ENCODE measurements around the gene BRSK2. TPM values are rescaled to one million over a fixed set of nuclear protein-coding genes. Genes with fewer than 3 reads are reported as not detected.

BRSK2 gene
- total RNA-seq, 1 donor from 2014 or later: 4.0 TPM

DNA sequence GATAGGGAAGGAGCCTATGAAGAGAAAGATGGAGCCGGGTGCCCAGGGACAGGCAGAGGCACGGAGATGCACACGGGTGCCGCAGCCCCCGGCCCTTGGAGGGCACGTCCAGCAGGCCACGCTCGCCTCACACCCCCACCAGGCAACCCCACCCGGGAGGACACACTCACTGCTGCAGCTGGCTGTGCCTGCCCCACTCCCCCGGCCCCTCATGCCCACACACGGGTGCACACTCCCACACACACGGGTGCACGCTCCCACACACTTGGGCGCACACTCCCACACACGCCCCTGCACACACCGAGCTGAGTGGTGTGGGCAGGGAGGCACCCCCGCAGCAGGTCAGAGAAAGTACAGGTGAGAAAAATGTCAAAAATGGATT is 95.8 kb downstream of the BRSK2 start:
- H3K4me1 Mint-ChIP-seq (ENCODE audit: unreplicated experiment): peaks cover 9% of the 10 kb centered on the region
- H3K27ac Mint-ChIP-seq (ENCODE audit: unreplicated experiment): no peak overlapping the region
- TF ChIP-seq, protein P1, sequence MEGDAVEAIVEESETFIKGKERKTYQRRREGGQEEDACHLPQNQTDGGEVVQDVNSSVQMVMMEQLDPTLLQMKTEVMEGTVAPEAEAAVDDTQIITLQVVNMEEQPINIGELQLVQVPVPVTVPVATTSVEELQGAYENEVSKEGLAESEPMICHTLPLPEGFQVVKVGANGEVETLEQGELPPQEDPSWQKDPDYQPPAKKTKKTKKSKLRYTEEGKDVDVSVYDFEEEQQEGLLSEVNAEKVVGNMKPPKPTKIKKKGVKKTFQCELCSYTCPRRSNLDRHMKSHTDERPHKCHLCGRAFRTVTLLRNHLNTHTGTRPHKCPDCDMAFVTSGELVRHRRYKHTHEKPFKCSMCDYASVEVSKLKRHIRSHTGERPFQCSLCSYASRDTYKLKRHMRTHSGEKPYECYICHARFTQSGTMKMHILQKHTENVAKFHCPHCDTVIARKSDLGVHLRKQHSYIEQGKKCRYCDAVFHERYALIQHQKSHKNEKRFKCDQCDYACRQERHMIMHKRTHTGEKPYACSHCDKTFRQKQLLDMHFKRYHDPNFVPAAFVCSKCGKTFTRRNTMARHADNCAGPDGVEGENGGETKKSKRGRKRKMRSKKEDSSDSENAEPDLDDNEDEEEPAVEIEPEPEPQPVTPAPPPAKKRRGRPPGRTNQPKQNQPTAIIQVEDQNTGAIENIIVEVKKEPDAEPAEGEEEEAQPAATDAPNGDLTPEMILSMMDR (IDR thresholded peaks at IDR 0.05; ENCODE audit: unreplicated experiment): no peak
- DNase-seq (ENCODE audit: low spot score): no peak
- H3K4me3 Mint-ChIP-seq (ENCODE audit: unreplicated experiment): peak overlapping the region; percentile 3
- H3K27me3 Mint-ChIP-seq (ENCODE audit: unreplicated experiment): peaks cover 8% of the 10 kb centered on the region
- H3K36me3 Mint-ChIP-seq (ENCODE audit: low read depth, unreplicated experiment): peaks cover 3% of the 10 kb centered on the region
- no peaks in the 10 kb centered on the region for H3K9me3 Mint-ChIP-seq (ENCODE audit: unreplicated experiment)

DNA sequence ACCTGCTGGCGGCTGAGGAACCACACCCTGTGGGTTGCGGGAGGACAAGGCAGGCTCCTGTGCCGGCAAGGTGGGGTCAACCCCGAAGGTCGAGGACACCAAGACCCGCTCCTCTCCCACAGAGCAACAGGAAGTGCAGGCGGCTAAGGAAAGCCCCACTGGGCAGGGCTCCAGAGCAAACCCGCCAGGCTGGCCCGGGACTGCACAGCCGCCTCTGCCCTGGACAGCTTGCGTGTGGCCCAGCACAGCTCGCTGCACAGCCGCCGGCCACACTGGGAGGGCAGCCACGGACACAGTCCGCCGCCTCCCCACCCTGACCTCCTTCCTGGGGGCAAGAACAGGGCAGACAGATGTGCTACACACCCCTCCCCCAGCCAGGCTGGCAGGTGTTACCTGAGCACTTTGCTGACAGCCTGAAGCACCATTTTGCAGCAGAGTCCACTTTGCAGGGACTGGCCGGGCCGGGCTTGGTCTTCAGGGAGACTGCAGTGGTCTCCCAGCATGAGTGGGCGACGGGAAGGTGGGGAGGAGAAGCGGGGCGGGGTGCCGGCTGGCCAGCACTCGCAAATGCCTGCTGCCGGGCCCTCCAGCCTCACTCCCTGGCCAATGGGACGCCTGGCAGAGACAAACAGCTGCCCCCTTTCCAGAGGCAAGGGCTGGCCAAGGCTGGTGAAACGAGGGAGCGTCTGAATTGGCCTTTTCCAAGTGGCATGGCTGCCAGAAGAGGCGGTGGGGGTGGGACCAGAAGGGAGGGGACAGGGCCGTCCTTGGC is 96.5 kb downstream of the BRSK2 start, which contains the start of gene MOB2:
MOB2 (minus strand) TSS at position 726 of the 772 bp plus-strand sequence; CDS start at position 503, 223 bp downstream.
- Mint-ChIP-seq H3K27me3 (ENCODE audit: unreplicated experiment) (peaks cover 8% of the 10 kb centered on the region), H3K4me3 (ENCODE audit: unreplicated experiment) (no peak within 1 kb of the TSS), H3K9me3 (ENCODE audit: unreplicated experiment) (no peaks in the 10 kb centered on the region), H3K4me1 (ENCODE audit: unreplicated experiment) (peaks cover 9% of the 10 kb centered on the region), H3K36me3 (ENCODE audit: low read depth, unreplicated experiment) (peaks cover 3% of the 10 kb centered on the region), H3K27ac (ENCODE audit: unreplicated experiment) (no peak within 1 kb of the TSS)
- TF ChIP-seq, protein P1 (IDR thresholded peaks at IDR 0.05; ENCODE audit: unreplicated experiment): no peak
- DNase-seq (ENCODE audit: low spot score): no peak

DNA sequence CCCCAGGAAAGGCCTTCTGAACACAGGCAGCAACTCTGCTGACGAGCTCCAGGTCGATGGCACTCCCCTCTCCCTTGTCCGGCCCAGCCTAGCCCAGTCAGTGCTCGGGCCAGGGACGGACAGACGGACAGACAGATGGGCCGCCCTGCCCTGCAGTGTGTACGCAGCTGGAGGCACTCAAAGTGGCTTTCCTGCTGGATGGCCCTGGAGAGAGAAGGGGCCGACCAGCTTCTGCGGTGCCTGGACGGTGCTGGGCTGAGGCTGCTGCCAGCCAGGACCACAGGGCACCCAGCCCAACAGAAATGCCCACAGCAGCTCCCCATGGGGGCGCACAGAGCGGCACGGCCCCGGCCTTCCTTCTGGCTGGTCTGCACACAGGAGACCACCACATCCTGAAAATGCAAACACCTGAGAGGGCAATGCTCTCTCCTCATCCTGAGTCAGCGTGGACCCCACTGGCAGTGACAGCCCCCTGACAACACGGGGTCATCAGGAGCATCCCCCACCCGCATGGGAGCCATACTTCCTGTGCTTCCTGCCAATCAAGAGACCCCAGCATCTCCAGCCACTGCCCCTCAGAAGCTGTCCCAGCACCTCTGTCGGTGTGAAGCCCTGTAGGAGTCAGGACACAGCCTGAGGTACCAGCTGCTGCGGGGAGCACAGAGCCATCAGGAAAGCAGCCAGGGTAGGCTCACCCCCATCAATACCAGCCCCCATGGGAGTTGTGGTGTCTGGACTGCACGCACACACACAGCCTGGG is 97.5 kb downstream of the BRSK2 start:
- H3K36me3 Mint-ChIP-seq (ENCODE audit: low read depth, unreplicated experiment): peaks cover 3% of the 10 kb centered on the region
- H3K27ac Mint-ChIP-seq (ENCODE audit: unreplicated experiment): no peak overlapping the region
- no peaks in the 10 kb centered on the region for H3K9me3 Mint-ChIP-seq (ENCODE audit: unreplicated experiment)
- DNase-seq (ENCODE audit: low spot score): no peak
- TF ChIP-seq, protein P1 (IDR thresholded peaks at IDR 0.05; ENCODE audit: unreplicated experiment): no peak
- H3K4me3 Mint-ChIP-seq (ENCODE audit: unreplicated experiment): no peak overlapping the region
- H3K4me1 Mint-ChIP-seq (ENCODE audit: unreplicated experiment): peaks cover 9% of the 10 kb centered on the region
- peaks cover 8% of the 10 kb centered on the region for H3K27me3 Mint-ChIP-seq (ENCODE audit: unreplicated experiment)

DNA sequence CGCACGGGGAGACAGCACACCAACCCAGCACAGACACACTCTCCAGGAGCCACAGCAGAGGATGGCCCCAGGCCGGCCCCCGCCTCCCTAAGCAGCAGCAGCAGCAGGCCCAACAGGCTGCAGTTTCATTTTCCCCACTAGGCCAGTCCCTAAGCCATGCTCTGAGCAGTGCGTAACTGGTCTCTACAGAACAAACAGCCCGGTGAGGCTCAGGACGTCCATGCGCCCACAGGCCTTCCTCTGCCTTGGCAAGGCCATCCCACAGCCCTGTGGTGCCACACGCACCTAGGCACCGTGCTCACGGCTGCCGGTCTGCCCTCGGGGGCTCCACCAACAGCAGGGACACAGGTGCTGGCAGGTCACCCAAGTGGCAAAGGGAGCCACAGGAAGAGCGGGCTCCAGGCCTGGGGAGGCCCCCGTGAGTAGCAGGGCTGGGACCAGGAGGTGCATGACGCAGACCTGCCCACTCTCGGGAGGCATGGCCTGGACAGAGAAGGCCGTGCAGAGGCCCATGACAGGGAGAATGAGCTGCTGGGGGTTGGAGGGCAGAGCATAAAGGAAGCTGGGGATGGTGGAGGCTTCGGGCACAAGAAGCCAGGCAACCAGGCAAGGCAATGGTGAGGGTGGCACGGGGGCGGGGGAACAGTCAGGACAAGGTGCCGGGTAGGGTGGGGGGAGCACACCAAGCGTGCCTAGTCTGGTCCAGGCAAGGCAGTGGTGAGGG is 98.3 kb downstream of the BRSK2 start:
- Mint-ChIP-seq H3K4me3 (ENCODE audit: unreplicated experiment) (no peak overlapping the region), H3K9me3 (ENCODE audit: unreplicated experiment) (no peaks in the 10 kb centered on the region), H3K27ac (ENCODE audit: unreplicated experiment) (no peak overlapping the region), H3K27me3 (ENCODE audit: unreplicated experiment) (peaks cover 8% of the 10 kb centered on the region), H3K4me1 (ENCODE audit: unreplicated experiment) (peaks cover 9% of the 10 kb centered on the region), H3K36me3 (ENCODE audit: low read depth, unreplicated experiment) (peaks cover 3% of the 10 kb centered on the region)
- TF ChIP-seq, protein P1 (IDR thresholded peaks at IDR 0.05; ENCODE audit: unreplicated experiment): no peak
- no peak for DNase-seq (ENCODE audit: low spot score)
